Thyroid gland (tissue), 4 donors: ENCODE measurements around the gene HELB. TPM values are rescaled to one million over a fixed set of nuclear protein-coding genes. Genes with fewer than 3 reads are reported as not detected.

ENCODE experiments used
- DNase-seq, 2 donors: peaks; one replicate each; pipeline ENCODE4 v3.0.0-alpha.2; 2019
- H3K27ac ChIP-seq, 3 donors: fragments of 200-600 bp; sonication (generic); 1 replicate in 2 of 3; 2 replicates in 1 of 3; pipeline ENCODE4 v1.5.1; 2016 to 2019; ENCODE audit warnings: mild to moderate bottlenecking in 1 of 3, moderate library complexity in 1 of 3
- H3K27me3 ChIP-seq: fragments of 200-600 bp; sonication (generic); one replicate; pipeline ENCODE4 v1.5.1; 2019
- H3K36me3 ChIP-seq, 2 donors: fragments of 200-600 bp; sonication (generic); one replicate each; pipeline ENCODE4 v1.5.1; 2016 to 2019
- H3K4me1 ChIP-seq, 2 donors: fragments of 200-600 bp; sonication (generic); one replicate each; pipeline ENCODE4 v1.5.1; 2017 to 2019
- H3K4me3 ChIP-seq, 3 donors: fragments of 200-600 bp; sonication (generic); replicated peaks in 1 of 3; 1 replicate in 2 of 3; 2 replicates in 1 of 3; pipeline ENCODE4 v1.5.1; 2016; ENCODE audit warnings: mild to moderate bottlenecking in 1 of 3
- H3K9me3 ChIP-seq: fragments of 200-600 bp; sonication (generic); one replicate; pipeline ENCODE4 v1.5.1; 2017
- POLR2A ChIP-seq, 2 donors: fragments of 450-650 bp; IDR thresholded peaks; one replicate each; pipeline ENCODE4 v1.6.1; 2017; ENCODE audit warnings: antibody characterized with exemption in 2 of 2, mild to moderate bottlenecking in 2 of 2, moderate library complexity in 1 of 2
- WGBS, 2 donors: methylation state at CpG; one replicate each; pipeline ENCODE4 v1.1.5; 2017; 5-methylcytosine and 5-hydroxymethylcytosine counted together
- intact Hi-C: fragments of 100-400 bp; cut with DNase I; formaldehyde crosslinking; loops from one replicate; pipeline ENCODE4 v1.15.1; 2023
- total RNA-seq, 4 donors: library from RNA; depleted of rRNA; stranded (reverse); fragments of >200 nt; gene quantifications; one replicate each; pipeline ENCODE4 v1.2.3, GENCODE V29; 2016
- TF ChIP-seq, protein P1 (sequence below), 6 experiments: fragments of 200-600 bp in 3 of 6; fragments of 450-650 bp in 3 of 6; sonication (generic) in 3 of 6; IDR thresholded peaks; one replicate each; pipeline ENCODE4 v1.5.1; 2016 to 2019; ENCODE audit warnings: antibody characterized with exemption in 6 of 6, mild to moderate bottlenecking in 2 of 6, inconsistent platforms in 1 of 6, moderate library complexity in 1 of 6

Gene HELB
- total RNA-seq, 4 donors from 2014 or later: 5.1 to 6.6 (median 5.9) TPM

DNA sequence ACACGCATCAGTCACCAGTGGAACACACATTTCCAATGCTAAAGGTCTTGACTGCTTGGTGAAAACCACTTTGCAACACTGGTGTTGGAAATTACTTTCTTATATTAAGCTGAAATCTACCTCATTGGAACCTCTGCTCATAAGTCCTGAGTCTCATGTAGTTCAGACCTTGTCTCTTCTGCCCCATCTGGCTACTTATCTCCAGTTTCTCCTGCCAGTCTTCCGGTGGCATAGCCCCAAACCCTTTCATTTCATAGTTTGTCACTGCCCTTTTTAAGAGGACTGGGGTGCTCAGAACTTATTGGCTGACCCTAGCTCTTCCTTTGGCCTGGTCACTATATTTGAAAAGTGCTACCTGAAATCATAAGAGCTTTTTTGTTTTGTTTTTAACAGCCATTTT, 43.7 kb downstream of the HELB start:
- peaks cover 0 to 4% of the 10 kb centered on the region in 2 donors for H3K36me3 ChIP-seq
- H3K27ac ChIP-seq: no peak overlapping the region
- intact Hi-C loops: no loop called here
- 98 to 99% methylated on average over 2 of the region's 2 CpGs for WGBS, 2 donors
- no peak for DNase-seq
- H3K4me3 ChIP-seq: no peak overlapping the region
- no peaks in the 10 kb centered on the region for H3K27me3 ChIP-seq
- no peaks in the 10 kb centered on the region for H3K9me3 ChIP-seq
- H3K4me1 ChIP-seq: no peaks in the 10 kb centered on the region
- TF ChIP-seq POLR2A (IDR thresholded peaks at IDR 0.05): no peak
- TF ChIP-seq, protein P1, sequence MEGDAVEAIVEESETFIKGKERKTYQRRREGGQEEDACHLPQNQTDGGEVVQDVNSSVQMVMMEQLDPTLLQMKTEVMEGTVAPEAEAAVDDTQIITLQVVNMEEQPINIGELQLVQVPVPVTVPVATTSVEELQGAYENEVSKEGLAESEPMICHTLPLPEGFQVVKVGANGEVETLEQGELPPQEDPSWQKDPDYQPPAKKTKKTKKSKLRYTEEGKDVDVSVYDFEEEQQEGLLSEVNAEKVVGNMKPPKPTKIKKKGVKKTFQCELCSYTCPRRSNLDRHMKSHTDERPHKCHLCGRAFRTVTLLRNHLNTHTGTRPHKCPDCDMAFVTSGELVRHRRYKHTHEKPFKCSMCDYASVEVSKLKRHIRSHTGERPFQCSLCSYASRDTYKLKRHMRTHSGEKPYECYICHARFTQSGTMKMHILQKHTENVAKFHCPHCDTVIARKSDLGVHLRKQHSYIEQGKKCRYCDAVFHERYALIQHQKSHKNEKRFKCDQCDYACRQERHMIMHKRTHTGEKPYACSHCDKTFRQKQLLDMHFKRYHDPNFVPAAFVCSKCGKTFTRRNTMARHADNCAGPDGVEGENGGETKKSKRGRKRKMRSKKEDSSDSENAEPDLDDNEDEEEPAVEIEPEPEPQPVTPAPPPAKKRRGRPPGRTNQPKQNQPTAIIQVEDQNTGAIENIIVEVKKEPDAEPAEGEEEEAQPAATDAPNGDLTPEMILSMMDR (IDR thresholded peaks at IDR 0.05): no peak

DNA sequence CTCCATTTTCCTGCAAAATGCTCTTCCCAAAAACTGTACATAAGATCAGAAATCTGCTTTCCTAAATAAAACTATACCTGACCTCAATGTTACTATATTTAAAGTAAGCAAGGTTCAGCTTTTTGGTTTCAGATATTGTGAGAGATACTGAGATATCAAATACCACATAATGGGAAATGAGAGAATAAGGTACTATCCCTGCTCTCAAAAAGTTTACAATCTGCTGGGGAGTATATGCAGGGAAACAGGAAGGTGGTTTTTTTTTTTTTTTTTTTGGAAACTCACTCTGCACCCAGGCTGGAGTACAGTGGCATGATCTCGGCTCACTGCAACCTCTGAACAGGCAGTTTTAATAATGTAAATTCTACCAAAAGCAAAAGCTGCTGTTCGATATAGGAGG, 49.0 kb downstream of the HELB start:
- Histone ChIP-seq H3K9me3 (no peaks in the 10 kb centered on the region), H3K4me3 (no peak overlapping the region), H3K27me3 (no peaks in the 10 kb centered on the region), H3K27ac (no peak overlapping the region), H3K36me3 (no peaks in the 10 kb centered on the region), H3K4me1 (no peaks in the 10 kb centered on the region)
- no peak for TF ChIP-seq POLR2A (IDR thresholded peaks at IDR 0.05)
- TF ChIP-seq, protein P1 (IDR thresholded peaks at IDR 0.05): no peak
- intact Hi-C loops: no loop called here
- no peak for DNase-seq
- 94 to 95% methylated on average over 2 of the region's 2 CpGs for whole genome bisulfite sequencing, 2 donors

DNA sequence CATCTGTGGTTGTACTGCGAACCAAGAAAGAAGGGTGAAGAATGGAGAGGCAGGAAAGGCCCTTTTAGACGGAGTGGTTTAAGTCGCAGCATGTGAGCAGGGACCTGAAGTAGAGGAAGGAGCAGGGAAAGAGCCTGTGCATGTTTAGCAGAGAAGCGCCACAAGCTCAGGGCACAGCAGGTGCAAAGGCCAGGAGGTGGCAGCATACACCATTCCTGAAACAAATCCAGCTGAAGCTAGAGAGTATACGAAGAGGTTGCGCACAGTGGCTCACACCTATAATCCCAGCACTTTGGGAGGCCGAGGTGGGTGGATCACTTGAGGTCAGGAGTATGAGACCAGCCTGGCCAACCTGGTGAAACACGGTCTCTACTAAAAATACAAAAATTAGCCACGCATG, 49.9 kb downstream of the HELB start:
- intact Hi-C loops: no loop called here
- WGBS, 2 donors: 83 to 87% methylated on average over 9 of the region's 9 CpGs
- DNase-seq: peak in 1 of 2 donors; percentile 5
- no peaks in the 10 kb centered on the region for H3K27me3 ChIP-seq
- H3K4me3 ChIP-seq: no peak overlapping the region
- no peaks in the 10 kb centered on the region for H3K36me3 ChIP-seq
- no peak overlapping the region for H3K27ac ChIP-seq
- H3K9me3 ChIP-seq: no peaks in the 10 kb centered on the region
- H3K4me1 ChIP-seq: no peaks in the 10 kb centered on the region
- TF ChIP-seq, protein P1 (IDR thresholded peaks at IDR 0.05): peak in 1 of 6 experiments; percentile 17
- no peak for TF ChIP-seq POLR2A (IDR thresholded peaks at IDR 0.05)

DNA sequence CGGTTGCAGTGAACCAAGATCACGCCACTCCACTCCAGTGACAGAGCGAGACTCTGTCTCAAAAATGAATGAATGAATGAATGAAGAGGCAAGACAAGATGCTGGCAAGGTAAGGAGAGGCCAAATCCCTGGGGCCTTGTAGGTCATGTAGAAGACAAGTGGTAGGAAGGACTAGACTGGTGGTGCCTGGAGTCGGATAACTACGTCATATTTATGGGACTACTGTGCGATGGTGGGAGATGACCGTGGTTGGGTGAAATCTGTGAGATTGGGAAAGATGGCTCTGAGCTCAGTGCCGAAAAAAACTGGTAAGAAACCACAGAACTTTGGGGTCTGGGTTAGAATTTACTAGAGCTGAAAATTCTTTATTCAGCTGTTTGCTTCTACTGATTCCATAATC, 50.6 kb downstream of the HELB start:
- TF ChIP-seq, protein P1 (IDR thresholded peaks at IDR 0.05): no peak
- TF ChIP-seq POLR2A (IDR thresholded peaks at IDR 0.05): no peak
- no peak overlapping the region for H3K4me3 ChIP-seq
- H3K9me3 ChIP-seq: no peaks in the 10 kb centered on the region
- H3K36me3 ChIP-seq: no peaks in the 10 kb centered on the region
- intact Hi-C loops: no loop called here
- DNase-seq: no peak
- H3K27me3 ChIP-seq: no peaks in the 10 kb centered on the region
- H3K27ac ChIP-seq: no peak overlapping the region
- 95 to 97% methylated on average over 8 of the region's 8 CpGs for WGBS, 2 donors
- H3K4me1 ChIP-seq: no peaks in the 10 kb centered on the region

DNA sequence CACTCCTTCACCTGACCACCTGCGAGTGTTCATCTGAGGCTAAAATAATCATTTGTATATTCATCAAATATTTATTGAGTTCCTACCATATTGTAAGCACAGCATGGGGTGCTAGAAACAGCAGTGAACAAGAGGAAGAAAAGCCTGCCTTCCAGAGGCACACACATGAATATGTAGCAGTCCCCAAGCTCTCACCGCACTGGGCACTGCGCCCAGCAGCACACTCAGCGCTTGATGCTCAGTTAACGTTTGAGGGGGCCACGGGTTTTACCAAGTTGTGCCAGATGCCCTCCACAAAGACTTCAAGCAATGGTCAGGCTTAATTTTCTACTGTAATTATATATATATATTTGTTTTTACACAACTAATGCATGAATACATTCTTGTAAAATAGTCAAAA, 52.0 kb downstream of the HELB start:
- WGBS, 2 donors: 59% methylated on average over 6 of the region's 6 CpGs
- TF ChIP-seq, protein P1 (IDR thresholded peaks at IDR 0.05): no peak
- TF ChIP-seq POLR2A (IDR thresholded peaks at IDR 0.05): no peak
- DNase-seq: peak in 1 of 2 donors; percentile 6
- H3K9me3 ChIP-seq: no peaks in the 10 kb centered on the region
- intact Hi-C loops: no loop called here
- no peaks in the 10 kb centered on the region for H3K36me3 ChIP-seq
- no peaks in the 10 kb centered on the region for H3K4me1 ChIP-seq
- no peaks in the 10 kb centered on the region for H3K27me3 ChIP-seq
- no peak overlapping the region for H3K27ac ChIP-seq
- H3K4me3 ChIP-seq: no peak overlapping the region
